Smooth muscle cell (in vitro differentiated cells): Measurements from ENCODE around the gene PAFAH2. TPM values are rescaled to one million over a fixed set of nuclear protein-coding genes. Genes with fewer than 3 reads are reported as not detected.

ENCODE experiments used
- DNase-seq: peaks from one replicate; lab custom pipeline; 2025; ENCODE audit not compliant: unreplicated experiment; lab: John Stamatoyannopoulos, UW
- H2AFZ ChIP-seq: fragments of 200-600 bp; sonication (generic); 2 replicates; pipeline ENCODE4 v1.6.0; 2016; ENCODE audit warnings: antibody characterized with exemption, low read depth, mild to moderate bottlenecking
- H3F3A ChIP-seq: fragments of 200-600 bp; sonication (generic); 2 replicates; pipeline ENCODE4 v1.6.0; 2017; ENCODE audit warnings: antibody characterized with exemption, low read depth
- H3K27ac ChIP-seq: fragments of 200-600 bp; sonication (generic); 2 replicates; pipeline ENCODE4 v1.5.1; 2016; ENCODE audit warnings: low read depth, mild to moderate bottlenecking
- H3K27me3 ChIP-seq: fragments of 200-600 bp; sonication (generic); 2 replicates; pipeline ENCODE4 v1.6.1; 2016; ENCODE audit warnings: low read depth, mild to moderate bottlenecking
- H3K36me3 ChIP-seq: fragments of 200-600 bp; sonication (generic); 2 replicates; pipeline ENCODE4 v1.5.1; 2016; ENCODE audit warnings: low read depth
- H3K4me1 ChIP-seq: fragments of 200-600 bp; sonication (generic); 2 replicates; pipeline ENCODE4 v1.5.1; 2016; ENCODE audit warnings: low read depth
- H3K4me2 ChIP-seq: fragments of 200-600 bp; sonication (generic); 2 replicates; pipeline ENCODE4 v1.6.0; 2016; ENCODE audit warnings: mild to moderate bottlenecking
- H3K4me3 ChIP-seq: fragments of 200-600 bp; sonication (generic); 2 replicates; pipeline ENCODE4 v1.5.1; 2016; ENCODE audit warnings: mild to moderate bottlenecking
- H3K79me2 ChIP-seq: fragments of 200-600 bp; sonication (generic); 2 replicates; pipeline ENCODE4 v1.6.0; 2016; ENCODE audit warnings: low read depth, mild to moderate bottlenecking
- H3K9ac ChIP-seq: fragments of 200-600 bp; sonication (generic); 2 replicates; pipeline ENCODE4 v1.6.0; 2016; ENCODE audit warnings: low read depth
- H3K9me3 ChIP-seq: fragments of 200-600 bp; sonication (generic); replicated peaks from 2 replicates; pipeline ENCODE4 v1.5.1; 2016; ENCODE audit warnings: low read depth
- H4K20me1 ChIP-seq: fragments of 200-600 bp; sonication (generic); 2 replicates; pipeline ENCODE4 v1.6.0; 2016; ENCODE audit warnings: low read depth
- CTCF ChIP-seq: fragments of 200-600 bp; sonication (generic); IDR thresholded peaks from 2 replicates; pipeline ENCODE4 v1.5.1; 2017; ENCODE audit warnings: borderline replicate concordance, mild to moderate bottlenecking, antibody characterized with exemption; ENCODE audit not compliant: insufficient read depth, poor library complexity, severe bottlenecking
- WGBS: methylation state at CpG from one replicate; pipeline ENCODE4 v1.1.7; 2016; ENCODE audit warnings: low lambda C conversion rate; 5-methylcytosine and 5-hydroxymethylcytosine counted together
- polyA plus RNA-seq: library from polyadenylated mRNA; unstranded; fragments of >200 nt; fragmentation: Nextera tagmentation; extraction: Ambion mirVana; gene quantifications from 2 replicates; pipeline ENCODE4 v1.2.1, GENCODE V29; 2016
- total RNA-seq: library from RNA; depleted of rRNA; stranded (reverse); fragments of >200 nt; gene quantifications from 2 replicates; pipeline ENCODE4 v1.2.3, GENCODE V29; 2014

The PAFAH2 gene
- total and polyA plus RNA-seq, 2 experiments from 2014 or later = 9.4 to 9.6 TPM

GRCh38 chr1:26041978-26042377, 44.1 kb upstream of the PAFAH2 start:
- TF ChIP-seq CTCF = no peak
- Histone ChIP-seq H2AFZ (no peak overlapping the region), H3K9me3 (no peaks in the 10 kb centered on the region), H3F3A (no peaks in the 10 kb centered on the region), H3K9ac (no peak overlapping the region), H3K27ac (no peak overlapping the region), H3K27me3 (peaks cover 44% of the 10 kb centered on the region), H3K36me3 (no peaks in the 10 kb centered on the region), H3K4me3 (no peak overlapping the region), H3K4me1 (peaks cover 9% of the 10 kb centered on the region), H3K4me2 (no peak overlapping the region), H4K20me1 (no peaks in the 10 kb centered on the region), H3K79me2 (no peaks in the 10 kb centered on the region)
- no peak for DNase-seq
- 80% methylated on average over 4 of the region's 4 CpGs for WGBS

- TF ChIP-seq CTCF = no peak
- Histone ChIP-seq H3K4me3 (no peak overlapping the region), H3K4me2 (no peak overlapping the region), H3K27me3 (peaks cover 39% of the 10 kb centered on the region), H3K9ac (no peak overlapping the region), H2AFZ (no peak overlapping the region), H3K9me3 (no peaks in the 10 kb centered on the region), H3K4me1 (peaks cover 9% of the 10 kb centered on the region), H3K79me2 (no peaks in the 10 kb centered on the region), H3F3A (no peaks in the 10 kb centered on the region), H4K20me1 (no peaks in the 10 kb centered on the region), H3K27ac (no peak overlapping the region), H3K36me3 (no peaks in the 10 kb centered on the region)
- no peak for DNase-seq
- WGBS = 94% methylated on average over 7 of the region's 7 CpGs
Measured at GRCh38 chr1:26041401-26041800, 43.5 kb upstream of the PAFAH2 start.

- 96% methylated on average over 6 of the region's 6 CpGs for WGBS
Measured at GRCh38 chr1:26038904-26039303, 41.0 kb upstream of the PAFAH2 start.

More at GRCh38 chr1:26038904-26039303, 41.0 kb upstream of the PAFAH2 start:
- peaks cover 3% of the 10 kb centered on the region for H3K4me1 ChIP-seq
- H3K36me3 ChIP-seq = no peaks in the 10 kb centered on the region
- H3F3A ChIP-seq = no peaks in the 10 kb centered on the region
- H3K79me2 ChIP-seq = no peaks in the 10 kb centered on the region
- no peak overlapping the region for H3K9ac ChIP-seq
- no peak overlapping the region for H2AFZ ChIP-seq
- no peaks in the 10 kb centered on the region for H4K20me1 ChIP-seq
- H3K27me3 ChIP-seq = peaks cover 14% of the 10 kb centered on the region
- no peak for TF ChIP-seq CTCF
- DNase-seq = no peak
- H3K4me3 ChIP-seq = no peak overlapping the region
- no peak overlapping the region for H3K27ac ChIP-seq
- H3K9me3 ChIP-seq = no peaks in the 10 kb centered on the region
- no peak overlapping the region for H3K4me2 ChIP-seq
